MM.1S (cell line): ENCODE data around the gene BPIFB2.

Experiments
- CTCF ChIP-seq: fragments of 300-600 bp; sonication (generic); IDR thresholded peaks from 2 replicates; pipeline ENCODE4 v1.5.1; 2016; ENCODE audit warnings: antibody characterized with exemption, low read length, mixed read lengths
- EZH2 ChIP-seq: fragments of 300-600 bp; sonication (generic); optimal IDR thresholded peaks from 2 replicates; pipeline ENCODE3; 2017; ENCODE audit warnings: low read depth, mild to moderate bottlenecking, antibody characterized with exemption, low read length, mixed read lengths
- EZH2phosphoT487 ChIP-seq: fragments of 300-600 bp; sonication (generic); IDR thresholded peaks from 2 replicates; pipeline ENCODE4 v1.6.1; 2018; ENCODE audit warnings: antibody characterized with exemption, low read length

DNA sequence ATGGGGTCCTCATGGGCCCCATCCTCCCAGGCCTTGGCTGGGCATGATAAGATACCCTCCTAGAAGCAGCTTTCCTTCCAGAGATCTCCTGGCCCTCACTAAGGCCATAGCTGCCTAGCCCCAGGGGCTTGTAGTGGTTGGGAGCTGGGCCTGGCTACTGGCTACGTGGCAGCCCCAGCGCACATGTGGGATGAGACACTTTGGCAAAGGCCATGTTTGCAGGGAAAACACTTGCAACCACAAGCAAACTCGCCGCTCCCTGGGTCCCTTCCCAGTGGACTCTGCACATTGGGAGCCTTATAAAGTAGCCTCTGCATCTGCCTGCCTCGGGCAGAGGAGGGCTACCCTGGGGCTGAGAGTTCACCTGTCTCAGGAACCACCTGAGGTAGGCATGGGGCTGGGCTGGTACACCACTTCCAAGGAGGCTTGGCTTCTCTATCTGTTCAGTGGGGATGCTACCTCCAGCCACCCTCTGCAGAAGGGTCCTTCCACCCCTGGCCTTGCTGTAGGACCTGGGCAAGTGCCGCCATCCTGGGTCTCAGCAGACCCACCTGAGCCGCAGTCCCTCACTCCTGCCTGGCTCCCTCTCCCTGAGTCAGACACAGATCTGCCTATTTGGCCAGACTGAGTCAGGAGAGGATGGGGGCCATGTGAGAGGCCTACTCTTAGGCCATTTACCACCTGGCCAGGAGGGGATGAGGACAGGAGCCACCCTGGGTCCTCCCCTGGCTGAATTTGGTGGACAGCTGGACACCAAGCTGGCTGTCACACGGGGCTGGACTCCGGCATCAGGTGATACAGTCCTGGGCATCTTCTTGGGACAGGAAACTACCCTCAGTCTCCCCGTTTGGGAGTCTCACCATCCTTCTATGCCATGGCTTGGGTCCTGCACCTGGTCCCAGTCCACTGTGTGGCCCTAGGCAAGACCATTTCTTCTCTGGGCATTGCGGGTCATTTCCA lies at the start of gene BPIFB2:
- no peak for TF ChIP-seq CTCF
- no peak for TF ChIP-seq EZH2
- TF ChIP-seq EZH2phosphoT487: no peak
